GM19324 (cell line): Measurements from ENCODE around the gene HOXC13.

ENCODE experiments used
- ATAC-seq: cut with Tn5 transposase; IDR thresholded peaks from one replicate; pipeline ENCODE4 v1.9.1; 2021; ENCODE audit warnings: mild to moderate bottlenecking, moderate library complexity; ENCODE audit not compliant: unreplicated experiment, low FRiP score

HOXC13 gene

GRCh38 chr12:53939141-53940108, 794 bp downstream of the HOXC13 start:
- ATAC-seq: no peak

DNA sequence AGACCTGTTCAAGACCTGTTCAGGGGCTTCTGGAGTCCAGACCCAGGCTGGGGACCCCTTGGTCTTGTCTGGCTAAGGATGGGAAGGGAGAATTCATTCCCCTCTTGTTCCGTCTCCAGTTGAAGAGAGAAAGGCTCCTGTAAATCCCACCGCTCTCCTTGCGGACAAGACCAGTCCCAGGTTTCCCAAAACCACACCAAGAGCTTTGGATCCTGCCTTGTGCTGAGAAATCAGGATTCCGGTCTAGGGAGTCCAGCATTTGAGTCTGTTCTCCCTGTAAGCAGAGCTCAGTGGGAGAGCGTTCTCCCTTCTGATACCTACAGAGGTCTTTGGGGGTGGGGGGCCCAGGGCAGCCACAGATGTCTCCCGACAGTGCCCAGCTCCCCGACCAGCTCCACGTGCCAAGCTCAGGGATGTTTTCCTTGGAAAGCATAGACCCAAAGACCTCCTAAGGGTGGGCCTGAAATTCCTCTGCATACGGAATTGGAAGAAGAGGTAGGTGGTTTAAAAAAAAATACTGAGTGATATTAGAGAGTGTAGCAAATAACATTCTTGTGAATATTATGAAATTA, 1.9 kb downstream of the HOXC13 start:
- no peak for ATAC-seq

GRCh38 chr12:53941187-53941586, 2.6 kb downstream of the HOXC13 start:
- ATAC-seq: no peak

- ATAC-seq: no peak
Measured at GRCh38 chr12:53941750-53942149, 3.1 kb downstream of the HOXC13 start.

GRCh38 chr12:53942467-53942997, 3.9 kb downstream of the HOXC13 start:
- no peak for ATAC-seq

DNA sequence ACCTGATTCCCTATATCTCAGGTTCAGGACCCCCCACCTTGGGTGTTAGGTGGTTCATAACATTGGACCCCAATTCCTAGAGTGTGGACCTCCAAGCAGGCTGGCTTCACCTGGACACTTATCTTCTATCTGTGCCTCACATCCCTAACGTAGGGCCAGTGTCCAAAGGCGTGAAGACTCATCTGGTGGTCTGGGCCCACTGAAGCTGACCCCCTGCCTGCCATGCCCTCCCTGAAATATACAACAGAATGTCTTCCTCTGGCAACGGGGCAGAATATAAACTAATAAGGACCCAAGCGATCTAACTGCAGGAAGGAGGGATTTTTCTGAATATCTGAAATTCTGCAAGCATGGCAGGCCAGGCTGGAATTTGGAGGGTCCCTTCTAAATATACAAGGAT, 5.6 kb downstream of the HOXC13 start:
- no peak for ATAC-seq

DNA sequence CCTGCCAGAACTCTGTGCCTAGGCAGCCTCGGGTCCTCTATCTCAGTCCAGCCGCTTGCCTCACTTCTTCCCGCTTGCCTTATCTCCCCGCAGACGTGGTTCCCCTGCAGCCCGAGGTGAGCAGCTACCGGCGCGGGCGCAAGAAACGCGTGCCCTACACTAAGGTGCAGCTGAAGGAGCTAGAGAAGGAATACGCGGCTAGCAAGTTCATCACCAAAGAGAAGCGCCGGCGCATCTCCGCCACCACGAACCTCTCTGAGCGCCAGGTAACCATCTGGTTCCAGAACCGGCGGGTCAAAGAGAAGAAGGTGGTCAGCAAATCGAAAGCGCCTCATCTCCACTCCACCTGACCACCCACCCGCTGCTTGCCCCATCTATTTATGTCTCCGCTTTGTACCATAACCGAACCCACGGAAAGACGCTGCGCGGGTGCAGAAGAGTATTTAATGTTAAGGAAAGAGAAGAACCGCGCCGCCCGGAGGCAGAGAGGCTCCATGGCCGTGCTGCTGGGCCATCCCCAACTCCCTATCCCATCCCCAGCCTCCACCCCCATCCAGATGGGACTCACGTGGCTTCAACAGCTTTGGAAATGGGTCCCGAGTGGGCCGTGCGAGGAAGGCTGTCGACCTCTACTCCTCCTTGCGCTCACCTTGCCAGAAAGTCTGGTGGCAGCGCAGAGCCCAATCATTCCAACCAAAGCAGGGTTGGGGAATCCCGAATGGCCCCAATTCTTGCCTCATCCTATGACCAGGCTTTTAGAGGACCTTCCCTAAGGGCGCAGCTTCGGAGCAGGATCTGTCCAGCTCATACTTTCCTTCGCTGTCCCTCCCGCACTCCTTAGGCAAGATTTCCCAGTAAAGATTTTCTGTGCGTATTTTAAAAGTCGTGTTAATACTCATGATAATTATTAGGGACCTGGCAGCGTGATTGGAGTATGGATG, 6.5 kb downstream of the HOXC13 start:
- ATAC-seq: no peak

DNA sequence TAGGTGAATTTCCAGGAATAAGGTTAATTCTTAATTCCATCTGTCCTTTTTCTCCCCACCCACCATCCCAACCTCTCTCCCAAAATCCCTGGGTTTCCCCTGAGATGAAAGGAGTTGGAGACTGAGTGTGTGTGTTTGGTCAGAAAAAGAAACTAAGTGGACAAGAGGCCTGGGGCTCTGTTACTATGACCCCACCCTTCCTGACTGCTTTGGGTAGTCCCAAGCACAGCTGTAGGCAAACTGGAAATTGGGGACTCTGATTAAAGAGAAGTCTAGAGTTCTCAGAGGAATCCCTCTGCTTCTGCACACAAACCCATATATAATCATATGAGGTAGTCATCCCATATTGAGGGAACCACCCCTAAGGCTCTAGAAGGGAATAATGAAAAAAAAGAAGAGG, 9.1 kb downstream of the HOXC13 start:
- ATAC-seq: no peak

GRCh38 chr12:53948650-53949593, 10.3 kb downstream of the HOXC13 start:
- no peak for ATAC-seq

- no peak for ATAC-seq
Measured at GRCh38 chr12:53949631-53950436, 11.2 kb downstream of the HOXC13 start.

- ATAC-seq: no peak
Measured at GRCh38 chr12:53950437-53950773, 11.8 kb downstream of the HOXC13 start.

GRCh38 chr12:53950789-53951576, 12.4 kb downstream of the HOXC13 start:
- no peak for ATAC-seq

- ATAC-seq: no peak
Measured at GRCh38 chr12:53951577-53952334, 13.1 kb downstream of the HOXC13 start.

GRCh38 chr12:53952335-53952694, 13.7 kb downstream of the HOXC13 start:
- no peak for ATAC-seq

DNA sequence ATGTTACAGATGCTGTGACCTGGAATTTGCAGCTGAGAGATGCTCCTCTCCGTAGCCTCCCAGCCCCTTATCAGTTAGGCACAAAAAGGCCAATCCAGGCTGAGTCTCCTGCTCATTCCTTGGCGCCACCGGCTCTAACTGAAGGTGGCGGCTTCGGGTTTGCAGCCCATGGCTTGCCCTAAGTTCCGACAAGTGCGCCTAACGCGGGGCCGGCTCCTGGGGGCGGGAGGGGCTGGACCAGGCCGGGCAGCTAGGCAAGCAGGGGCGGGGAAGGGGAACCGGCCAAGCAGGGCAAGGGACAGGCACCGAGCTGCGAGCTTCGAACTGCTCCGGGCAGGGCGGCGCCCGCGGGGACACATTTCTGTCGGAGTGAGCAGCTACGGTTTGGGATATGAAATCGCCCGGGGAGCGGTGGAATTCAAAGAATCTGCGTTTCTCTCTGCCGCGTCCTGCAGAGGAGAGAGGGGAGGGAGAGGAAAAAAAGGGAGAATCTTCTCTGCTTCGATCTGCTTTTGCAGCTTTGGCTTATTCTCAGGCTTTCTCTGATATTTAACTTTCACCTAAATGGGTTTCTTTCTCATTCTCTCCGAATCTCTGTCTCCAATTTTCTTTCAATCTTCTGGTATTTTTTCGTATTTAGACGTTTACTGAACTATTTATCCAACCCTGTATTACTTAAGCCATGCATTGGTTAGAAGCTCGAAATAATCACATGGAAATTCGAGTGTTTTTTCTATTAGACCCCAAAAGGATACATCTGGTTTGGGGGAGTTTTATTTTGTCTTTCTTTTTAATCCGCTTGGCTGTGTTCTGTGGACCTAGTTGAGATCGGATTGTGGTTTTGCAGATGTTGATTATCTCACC, 14.5 kb downstream of the HOXC13 start:
- ATAC-seq: no peak
